Measurements from ENCODE around the gene COG5. TPM values are rescaled to one million over a fixed set of nuclear protein-coding genes. Genes with fewer than 3 reads are reported as not detected.
"Not testable (repeated sequence)": the region's sequence is repeated elsewhere in the genome, so short reads cannot be mapped to it uniquely, and the experiment has no call there.

COG5 gene
- total RNA-seq, 1 experiment from 2014 or later, result 58.0 TPM

- peak; percentile 90 for DNase-seq (ENCODE audit: low spot score)
Measured at GRCh38 chr7:107579885-107580715, 16.4 kb upstream of the COG5 start, which contains the start of gene BCAP29. BCAP29 (plus strand) TSS chr7:107580246; CDS start chr7:107580773, 527 bp downstream.

DNA sequence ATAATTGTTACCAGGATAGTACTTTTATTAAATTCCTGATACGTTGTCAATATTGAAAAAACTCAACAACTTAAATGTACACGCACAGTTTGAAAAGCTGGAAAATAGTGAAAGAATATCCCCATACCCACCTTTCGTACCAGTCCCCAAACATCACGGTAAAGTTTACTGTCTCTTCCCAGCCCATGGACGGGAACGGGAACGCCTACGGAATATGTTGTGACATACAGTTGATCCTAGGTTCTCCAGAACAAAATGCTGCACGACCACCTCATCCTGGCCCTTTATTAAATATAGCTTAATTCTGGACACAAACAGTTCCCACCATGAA, 15.8 kb upstream of the COG5 start:
- no peak for DNase-seq (ENCODE audit: low spot score)

DNA sequence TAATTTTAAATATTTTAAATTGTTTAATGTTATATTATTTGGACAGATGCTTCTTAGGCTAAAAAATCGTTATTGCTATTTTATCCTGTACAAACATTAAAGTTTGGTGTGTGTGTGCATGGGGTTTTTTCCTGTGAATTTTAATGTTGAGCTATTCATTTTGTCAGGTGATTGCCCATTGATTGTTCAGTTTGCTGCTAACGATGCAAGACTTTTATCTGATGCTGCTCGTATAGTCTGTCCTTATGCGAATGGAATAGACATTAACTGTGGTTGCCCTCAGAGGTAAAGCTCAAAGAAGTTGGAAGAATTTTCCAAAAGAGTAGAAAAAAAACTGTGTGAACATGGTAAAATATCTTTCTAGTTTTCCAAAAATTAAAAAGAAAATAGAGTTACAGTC, 9.8 kb upstream of the COG5 start:
- no peak for DNase-seq (ENCODE audit: low spot score)

DNA sequence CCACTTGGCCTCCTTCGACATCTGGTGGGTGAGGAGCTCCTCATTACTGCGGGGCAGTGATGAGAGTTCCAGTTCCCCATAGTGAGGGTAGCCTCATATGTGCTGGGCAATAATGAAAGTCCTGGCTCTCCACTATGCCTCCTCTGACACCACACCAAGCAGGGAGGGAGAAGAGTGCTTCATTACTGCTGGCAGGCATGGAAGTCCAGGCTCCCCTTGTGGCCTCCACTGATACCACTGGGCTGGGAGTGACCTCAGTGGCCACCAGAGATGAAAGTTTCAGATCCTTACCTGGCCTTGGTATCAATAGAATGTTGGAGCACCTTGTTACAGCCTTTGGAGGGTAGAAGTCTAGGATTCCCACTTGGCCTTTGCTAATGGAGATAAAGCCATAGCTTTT, 6.6 kb upstream of the COG5 start:
- no peak for DNase-seq (ENCODE audit: low spot score)

- no peak for DNase-seq (ENCODE audit: low spot score)
Measured at GRCh38 chr7:107564553-107565298, 1.0 kb upstream of the COG5 start.

DNA sequence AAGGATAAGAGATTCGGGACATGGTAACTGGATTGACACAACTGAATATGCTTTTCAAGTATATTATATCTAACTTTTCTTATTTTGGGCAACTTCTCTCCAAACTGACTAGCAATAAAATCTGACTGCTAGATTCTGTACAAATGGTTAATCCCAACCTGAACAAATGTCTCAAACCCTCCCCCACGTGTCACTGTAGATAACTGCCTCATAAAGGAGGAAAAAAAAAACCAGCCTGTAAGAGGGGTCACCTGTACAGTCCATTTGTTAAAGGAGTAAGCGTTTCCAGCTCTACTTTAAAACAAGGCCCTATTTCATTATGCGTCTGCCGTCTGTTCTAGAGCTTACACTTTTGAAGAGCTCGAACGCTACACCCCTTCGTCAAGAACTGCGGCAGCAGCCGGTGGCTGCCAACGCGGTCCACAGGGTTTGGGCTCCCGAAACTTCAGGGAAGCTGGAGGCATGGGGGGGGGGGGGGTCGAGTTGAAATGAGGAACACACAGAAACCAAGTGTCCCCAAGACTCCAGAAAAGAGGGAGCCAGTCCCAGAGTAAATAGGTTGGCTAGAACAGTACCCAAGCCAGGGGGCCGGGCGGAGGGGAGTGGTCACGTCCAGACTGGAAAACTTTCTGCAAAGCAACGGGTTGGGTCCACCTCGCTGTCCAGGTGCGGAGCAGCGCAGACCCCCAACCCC, 492 bp downstream of the COG5 start:
- DNase-seq (ENCODE audit: low spot score), result no peak

DNA sequence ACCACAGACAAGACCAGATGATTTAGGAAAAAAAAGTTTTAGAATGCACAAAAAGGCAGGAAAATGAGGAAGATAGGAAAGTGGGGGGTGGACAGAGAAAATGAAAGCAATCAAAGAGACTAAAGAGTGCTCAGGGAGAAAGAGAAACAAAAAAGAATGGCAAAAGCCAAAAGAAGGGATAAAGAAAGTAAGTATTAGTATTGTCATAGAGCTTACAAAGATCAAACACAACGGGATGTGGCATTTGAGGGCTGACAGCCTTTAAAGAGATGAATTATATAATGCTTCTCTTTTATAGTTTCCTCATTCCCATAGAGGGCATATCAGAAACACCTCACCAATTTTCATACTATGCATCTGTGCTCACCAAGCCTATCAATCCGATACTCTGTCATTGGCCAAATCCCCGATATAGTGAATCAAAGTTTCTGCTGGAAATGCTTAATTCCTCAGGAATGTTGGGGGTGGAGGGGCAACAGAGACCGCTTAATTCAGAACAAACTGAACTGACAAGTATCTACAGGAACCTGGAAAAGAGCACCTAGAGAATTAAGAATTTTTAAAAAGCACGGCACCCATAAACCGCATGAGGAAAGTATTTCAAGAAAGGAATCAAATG, 2.7 kb downstream of the COG5 start:
- peak; percentile 35 for DNase-seq (ENCODE audit: low spot score)

GRCh38 chr7:107559864-107560263, 3.9 kb downstream of the COG5 start:
- DNase-seq (ENCODE audit: low spot score), result no peak

- DNase-seq (ENCODE audit: low spot score), result no peak
Measured at GRCh38 chr7:107555893-107556292, 7.8 kb downstream of the COG5 start.

DNA sequence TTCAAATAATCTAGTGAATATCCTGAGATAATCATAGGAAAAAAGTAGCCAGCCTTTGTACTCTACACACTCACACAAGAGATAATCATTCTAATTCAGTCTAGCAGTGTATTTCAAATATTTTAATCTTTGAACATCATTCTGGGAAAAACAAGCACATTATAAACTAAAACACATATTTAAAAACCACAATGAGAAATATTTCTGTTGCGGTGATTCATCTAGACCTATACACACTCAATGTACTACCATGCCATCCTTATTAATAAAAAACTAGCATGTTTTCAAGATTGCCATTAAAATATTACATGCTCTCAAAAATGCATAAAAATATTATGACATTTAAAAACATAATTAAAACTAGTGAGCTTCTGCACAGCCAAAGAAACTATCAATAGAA, 11.8 kb downstream of the COG5 start:
- DNase-seq (ENCODE audit: low spot score), result no peak

- DNase-seq (ENCODE audit: low spot score), result no peak
Measured at GRCh38 chr7:107544848-107545591, 18.7 kb downstream of the COG5 start.

- no peak for DNase-seq (ENCODE audit: low spot score)
Measured at GRCh38 chr7:107543338-107543993, 20.3 kb downstream of the COG5 start.

DNA sequence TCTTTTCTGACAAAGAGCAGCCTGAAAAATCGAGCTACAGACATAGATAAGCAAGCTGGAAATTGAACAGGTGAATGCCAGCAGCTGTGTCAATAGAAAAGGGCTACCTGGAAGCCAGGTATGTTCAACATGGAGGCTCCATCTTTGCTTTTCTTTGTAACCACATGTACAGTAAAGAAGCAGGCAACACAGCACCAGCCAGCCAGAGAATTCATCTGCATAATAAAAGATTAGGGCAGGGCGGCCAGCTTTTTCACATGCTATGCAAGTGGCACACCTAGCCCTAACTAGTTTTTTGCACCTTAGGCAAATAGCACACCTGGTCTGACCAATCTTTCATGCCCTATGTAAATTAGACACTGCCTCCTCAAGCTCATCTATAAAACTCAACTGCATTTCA, 25.7 kb downstream of the COG5 start:
- DNase-seq (ENCODE audit: low spot score), result no peak

DNA sequence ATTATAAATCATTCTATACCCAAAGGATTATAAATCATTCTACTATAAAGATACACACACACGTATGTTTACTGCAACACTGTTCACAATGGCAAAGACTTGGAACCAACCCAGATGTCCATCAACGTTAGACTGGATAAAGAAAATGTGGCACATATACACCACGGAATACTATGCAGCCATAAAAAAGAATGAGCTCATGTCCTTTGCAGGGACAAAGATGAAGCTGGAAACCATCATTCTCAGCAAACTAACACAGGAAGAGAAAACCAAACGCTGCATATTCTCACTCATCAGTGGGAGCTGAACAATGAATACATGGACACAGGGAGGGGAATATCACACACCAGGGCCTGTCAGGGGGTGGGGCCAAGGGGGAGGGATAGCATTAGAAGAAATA, 26.5 kb downstream of the COG5 start:
- DNase-seq (ENCODE audit: low spot score), result not testable (repeated sequence)

DNA sequence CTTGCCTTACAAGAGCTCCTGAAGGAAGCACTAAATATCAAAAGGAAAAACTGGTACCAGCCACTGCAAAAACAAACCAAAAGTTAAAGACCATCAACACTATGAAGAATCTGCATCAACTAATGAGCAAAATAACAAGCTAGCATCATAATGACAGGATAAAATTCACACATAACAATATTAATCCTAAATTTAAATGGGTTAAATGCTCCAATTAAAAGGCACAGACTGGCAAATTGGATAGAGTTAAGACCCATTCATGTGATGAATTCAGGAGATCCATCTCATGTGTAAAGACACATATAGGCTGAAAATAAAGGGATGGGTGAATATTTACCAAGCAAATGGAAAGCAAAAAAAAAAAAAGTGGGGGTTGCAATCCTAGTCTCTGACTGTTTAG, 29.6 kb downstream of the COG5 start:
- DNase-seq (ENCODE audit: low spot score), result no peak

GRCh38 chr7:107530751-107531150, 33.0 kb downstream of the COG5 start:
- no peak for DNase-seq (ENCODE audit: low spot score)

GRCh38 chr7:107528461-107528860, 35.3 kb downstream of the COG5 start:
- no peak for DNase-seq (ENCODE audit: low spot score)

DNA sequence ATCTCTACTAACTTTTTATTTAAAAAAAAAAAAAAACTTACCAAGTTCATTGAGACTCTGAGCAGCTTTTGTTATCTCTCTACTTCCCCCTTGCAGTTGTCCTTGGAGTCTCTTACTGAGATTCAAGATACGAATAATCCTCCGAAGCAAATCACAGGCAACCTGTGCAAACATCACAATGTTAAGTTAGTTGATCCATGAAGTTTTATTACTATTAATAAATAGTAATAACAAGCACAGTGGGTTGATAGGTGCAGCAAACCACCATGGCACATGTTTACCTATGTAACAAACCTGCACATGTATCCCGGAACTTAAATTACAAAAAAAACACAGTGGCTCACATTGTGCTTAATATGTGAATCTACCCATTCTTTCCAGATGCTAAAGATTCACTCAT, 36.5 kb downstream of the COG5 start:
- DNase-seq (ENCODE audit: low spot score), result no peak

- no peak for DNase-seq (ENCODE audit: low spot score)
Measured at GRCh38 chr7:107526672-107527071, 37.0 kb downstream of the COG5 start.

GRCh38 chr7:107506674-107507339, 56.9 kb downstream of the COG5 start:
- peak; percentile 98 for DNase-seq (ENCODE audit: low spot score)
